Measurements from ENCODE around the gene PLXNB3.
"Not testable (repeated sequence)": the region's sequence is repeated elsewhere in the genome, so short reads cannot be mapped to it uniquely, and the experiment has no call there.

PLXNB3 gene

GRCh38 chrX:153744210-153745066 lies 19.6 kb upstream of the PLXNB3 start:
- Histone ChIP-seq H3K27ac (ENCODE audit: low read depth, low read length) (no peak overlapping the region), H3K4me2 (ENCODE audit: low read depth, low read length, poor library complexity, severe bottlenecking) (no peak overlapping the region), H3F3A (ENCODE audit: insufficient read depth) (no peaks in the 10 kb centered on the region), H2AFZ (ENCODE audit: low read depth, low read length, severe bottlenecking) (no peak overlapping the region), H3K9me3 (ENCODE audit: insufficient read depth, low read length) (no peaks in the 10 kb centered on the region), H3K9ac (ENCODE audit: low read length) (no peak overlapping the region), H3K27me3 (ENCODE audit: low read length) (no peaks in the 10 kb centered on the region), H3K79me2 (ENCODE audit: insufficient read depth, low read length) (no peaks in the 10 kb centered on the region), H3K4me3 (ENCODE audit: insufficient read depth, low read length, poor library complexity, severe bottlenecking) (no peak overlapping the region), H4K20me1 (ENCODE audit: low read depth, low read length) (no peaks in the 10 kb centered on the region), H3K9me2 (replicated peaks; ENCODE audit: insufficient read depth, low read length) (no peaks in the 10 kb centered on the region), H3K36me3 (ENCODE audit: low read length) (no peaks in the 10 kb centered on the region)
- no peak for TF ChIP-seq CTCF (IDR thresholded peaks at IDR 0.05; ENCODE audit: insufficient read depth, low read length, poor library complexity, severe bottlenecking)
- TF ChIP-seq EZH2phosphoT487 (conservative IDR thresholded peaks at IDR 0.05; ENCODE audit: low read length), result no peak

- H3K9me2 ChIP-seq (replicated peaks; ENCODE audit: insufficient read depth, low read length); H3K4me3 ChIP-seq (ENCODE audit: insufficient read depth, low read length, poor library complexity, severe bottlenecking); H4K20me1 ChIP-seq (ENCODE audit: low read depth, low read length); H3K4me2 ChIP-seq (ENCODE audit: low read depth, low read length, poor library complexity, severe bottlenecking); H3K79me2 ChIP-seq (ENCODE audit: insufficient read depth, low read length); H3K27me3 ChIP-seq (ENCODE audit: low read length); H3K9me3 ChIP-seq (ENCODE audit: insufficient read depth, low read length); H3F3A ChIP-seq (ENCODE audit: insufficient read depth); H3K27ac ChIP-seq (ENCODE audit: low read depth, low read length); H2AFZ ChIP-seq (ENCODE audit: low read depth, low read length, severe bottlenecking); H3K9ac ChIP-seq (ENCODE audit: low read length); H3K36me3 ChIP-seq (ENCODE audit: low read length): not testable (repeated sequence)
These were observed 19.0 kb upstream of the PLXNB3 start for GRCh38 chrX:153745067-153745433.

- no peak overlapping the region for H3K9ac ChIP-seq (ENCODE audit: low read length)
These were observed 17.7 kb upstream of the PLXNB3 start for GRCh38 chrX:153746359-153746758.

DNA sequence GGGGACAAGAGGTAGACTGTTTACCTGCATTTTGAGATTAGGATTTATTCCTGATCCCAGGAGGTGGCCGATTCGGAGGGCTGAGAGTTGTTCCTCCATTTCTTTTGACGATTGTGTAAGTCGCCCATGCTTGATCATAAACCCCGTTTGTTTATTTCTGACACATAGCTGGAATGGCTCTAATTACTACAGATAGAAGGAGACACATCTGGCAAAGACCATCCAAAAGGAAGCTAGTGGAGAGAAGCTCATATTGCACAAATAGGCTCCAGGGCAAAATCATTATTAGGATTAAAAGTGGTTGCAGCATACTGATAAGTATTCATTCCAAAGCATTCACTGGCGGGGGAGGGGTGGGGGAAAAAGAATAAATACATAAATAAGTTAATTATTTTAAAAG lies 17.1 kb upstream of the PLXNB3 start:
- H3K27me3 ChIP-seq (ENCODE audit: low read length); H3K9me2 ChIP-seq (replicated peaks; ENCODE audit: insufficient read depth, low read length); H3K36me3 ChIP-seq (ENCODE audit: low read length); H3K9ac ChIP-seq (ENCODE audit: low read length); H3K27ac ChIP-seq (ENCODE audit: low read depth, low read length); H3K79me2 ChIP-seq (ENCODE audit: insufficient read depth, low read length); H3K4me2 ChIP-seq (ENCODE audit: low read depth, low read length, poor library complexity, severe bottlenecking); H4K20me1 ChIP-seq (ENCODE audit: low read depth, low read length); H3F3A ChIP-seq (ENCODE audit: insufficient read depth); H3K4me3 ChIP-seq (ENCODE audit: insufficient read depth, low read length, poor library complexity, severe bottlenecking); H2AFZ ChIP-seq (ENCODE audit: low read depth, low read length, severe bottlenecking); H3K9me3 ChIP-seq (ENCODE audit: insufficient read depth, low read length): not testable (repeated sequence)

More at GRCh38 chrX:153746359-153746758, 17.7 kb upstream of the PLXNB3 start:
- Histone ChIP-seq H3K27me3 (ENCODE audit: low read length) (no peaks in the 10 kb centered on the region), H3K36me3 (ENCODE audit: low read length) (no peaks in the 10 kb centered on the region), H3K9me2 (replicated peaks; ENCODE audit: insufficient read depth, low read length) (no peaks in the 10 kb centered on the region), H2AFZ (ENCODE audit: low read depth, low read length, severe bottlenecking) (no peak overlapping the region), H4K20me1 (ENCODE audit: low read depth, low read length) (no peaks in the 10 kb centered on the region), H3K4me3 (ENCODE audit: insufficient read depth, low read length, poor library complexity, severe bottlenecking) (no peak overlapping the region), H3F3A (ENCODE audit: insufficient read depth) (no peaks in the 10 kb centered on the region), H3K9me3 (ENCODE audit: insufficient read depth, low read length) (no peaks in the 10 kb centered on the region), H3K4me2 (ENCODE audit: low read depth, low read length, poor library complexity, severe bottlenecking) (no peak overlapping the region), H3K79me2 (ENCODE audit: insufficient read depth, low read length) (no peaks in the 10 kb centered on the region), H3K27ac (ENCODE audit: low read depth, low read length) (no peak overlapping the region)
- TF ChIP-seq CTCF (IDR thresholded peaks at IDR 0.05; ENCODE audit: insufficient read depth, low read length, poor library complexity, severe bottlenecking) (no peak), EZH2phosphoT487 (conservative IDR thresholded peaks at IDR 0.05; ENCODE audit: low read length) (no peak)

- H3K27ac ChIP-seq (ENCODE audit: low read depth, low read length); H3K36me3 ChIP-seq (ENCODE audit: low read length): not testable (repeated sequence)
These were observed 15.0 kb upstream of the PLXNB3 start for GRCh38 chrX:153749017-153749416.

More at GRCh38 chrX:153749017-153749416, 15.0 kb upstream of the PLXNB3 start:
- not testable (repeated sequence) for H3K27me3 ChIP-seq (ENCODE audit: low read length); H3K9me2 ChIP-seq (replicated peaks; ENCODE audit: insufficient read depth, low read length); H2AFZ ChIP-seq (ENCODE audit: low read depth, low read length, severe bottlenecking); H3K9ac ChIP-seq (ENCODE audit: low read length); H3K4me2 ChIP-seq (ENCODE audit: low read depth, low read length, poor library complexity, severe bottlenecking); H3K79me2 ChIP-seq (ENCODE audit: insufficient read depth, low read length); H3K9me3 ChIP-seq (ENCODE audit: insufficient read depth, low read length); H3F3A ChIP-seq (ENCODE audit: insufficient read depth); H3K4me3 ChIP-seq (ENCODE audit: insufficient read depth, low read length, poor library complexity, severe bottlenecking); H4K20me1 ChIP-seq (ENCODE audit: low read depth, low read length)
